Neural cell (in vitro differentiated cells): ENCODE data around the gene CHP1. TPM values are rescaled to one million over a fixed set of nuclear protein-coding genes. Genes with fewer than 3 reads are reported as not detected.

Source experiments
- H2AFZ ChIP-seq: fragments of 200-600, 300-800 bp; sonication (generic), shearing (Covaris generic); 2 replicates; pipeline ENCODE4 v1.6.0; 2014; ENCODE audit warnings: low read depth, mild to moderate bottlenecking, antibody characterized with exemption, low read length, moderate library complexity
- H3F3A ChIP-seq: fragments of 200-600 bp; shearing (Covaris generic); 2 replicates; pipeline ENCODE4 v1.6.1; 2016; ENCODE audit warnings: mild to moderate bottlenecking, moderate library complexity, mixed read lengths, antibody characterized with exemption, low read length; ENCODE audit not compliant: insufficient read depth, poor library complexity, severe bottlenecking
- H3K27ac ChIP-seq: fragments of 200-600, 300-800 bp; sonication (generic), shearing (Covaris generic); 2 replicates; pipeline ENCODE4 v1.5.1; 2014; ENCODE audit warnings: mild to moderate bottlenecking, low read length, moderate library complexity
- H3K27me3 ChIP-seq: fragments of 300-800, 200-600 bp; sonication (generic), shearing (Covaris generic); 2 replicates; pipeline ENCODE4 v1.6.0; 2014; ENCODE audit warnings: mild to moderate bottlenecking, low read depth, low read length, moderate library complexity; ENCODE audit not compliant: insufficient read depth
- H3K36me3 ChIP-seq: fragments of 300-800, 200-600 bp; sonication (generic), shearing (Covaris generic); 2 replicates; pipeline ENCODE4 v1.5.1; 2014; ENCODE audit warnings: mild to moderate bottlenecking, antibody characterized with exemption, low read length, moderate library complexity; ENCODE audit not compliant: insufficient read depth
- H3K4me2 ChIP-seq: fragments of 300-800, 200-600 bp; sonication (generic), shearing (Covaris generic); 2 replicates; pipeline ENCODE4 v1.6.0; 2014; ENCODE audit warnings: mild to moderate bottlenecking, low read length
- H3K4me3 ChIP-seq: fragments of 300-800, 200-600 bp; sonication (generic), shearing (Covaris generic); 2 replicates; pipeline ENCODE4 v1.5.1; 2014; ENCODE audit warnings: mild to moderate bottlenecking, low read length, moderate library complexity
- H3K79me2 ChIP-seq: fragments of 200-600 bp; shearing (Covaris generic); replicated peaks from 2 replicates; pipeline ENCODE4 v1.6.0; 2014; ENCODE audit warnings: mild to moderate bottlenecking, low read length, moderate library complexity; ENCODE audit not compliant: insufficient read depth
- H3K9ac ChIP-seq: fragments of 300-800, 200-600 bp; sonication (generic), shearing (Covaris generic); 2 replicates; pipeline ENCODE4 v1.6.1; 2016; ENCODE audit warnings: mild to moderate bottlenecking, low read length, mixed read lengths
- H3K9me2 ChIP-seq: fragments of 200-600 bp; shearing (Covaris generic); 2 replicates; pipeline ENCODE4 v1.6.1; 2016; ENCODE audit warnings: mild to moderate bottlenecking, low read length, mixed read lengths; ENCODE audit not compliant: insufficient read depth
- H3K9me3 ChIP-seq: fragments of 200-600, 300-800 bp; sonication (generic), shearing (Covaris generic); 2 replicates; pipeline ENCODE4 v1.6.1; 2016; ENCODE audit warnings: mild to moderate bottlenecking, mixed run types, low read length, moderate library complexity, mixed read lengths
- H4K20me1 ChIP-seq: fragments of 200-600 bp; shearing (Covaris generic); 2 replicates; pipeline ENCODE4 v1.6.1; 2016; ENCODE audit warnings: mild to moderate bottlenecking, mixed run types; ENCODE audit not compliant: insufficient read depth
- EP300 ChIP-seq: fragments of 450-650 bp; conservative IDR thresholded peaks from 2 replicates; pipeline ENCODE4 v1.6.1; 2014; ENCODE audit warnings: antibody characterized with exemption, mild to moderate bottlenecking, moderate library complexity; ENCODE audit not compliant: poor library complexity, severe bottlenecking
- EZH2 ChIP-seq: fragments of 200-600, 300-800 bp; shearing (Covaris generic), sonication (generic); IDR thresholded peaks from 2 replicates; pipeline ENCODE4 v1.6.1; 2014; ENCODE audit warnings: antibody characterized with exemption, low read length, borderline replicate concordance, mild to moderate bottlenecking; ENCODE audit not compliant: insufficient read depth, poor library complexity, severe bottlenecking
- MXI1 ChIP-seq: fragments of 450-650 bp; conservative IDR thresholded peaks from 2 replicates; pipeline ENCODE4 v1.6.1; 2014; ENCODE audit warnings: antibody characterized with exemption, mild to moderate bottlenecking; ENCODE audit not compliant: poor library complexity, severe bottlenecking
- POLR2AphosphoS5 ChIP-seq: IDR thresholded peaks from 2 replicates; pipeline ENCODE4 v1.6.1; 2012
- RAD21 ChIP-seq: fragments of 450-650 bp; conservative IDR thresholded peaks from 2 replicates; pipeline ENCODE4 v1.6.1; 2014; ENCODE audit warnings: antibody characterized with exemption, mild to moderate bottlenecking, moderate library complexity
- SMC3 ChIP-seq: fragments of 450-650 bp; conservative IDR thresholded peaks from 2 replicates; pipeline ENCODE4 v1.6.1; 2014; ENCODE audit warnings: antibody characterized with exemption, mild to moderate bottlenecking, moderate library complexity; ENCODE audit not compliant: poor library complexity
- TAF1 ChIP-seq: IDR thresholded peaks from 2 replicates; pipeline ENCODE4 v1.6.1; 2012; ENCODE audit warnings: low read depth
- polyA minus RNA-seq: library from RNA; depleted of rRNA, polyadenylated mRNA; stranded (reverse); fragments of >200 nt; gene quantifications from 2 replicates; pipeline ENCODE4 v1.2.3, GENCODE V29; 2014
- polyA plus RNA-seq: library from polyadenylated mRNA; depleted of rRNA; stranded (reverse); fragments of >200 nt; gene quantifications from 2 replicates; pipeline ENCODE4 v1.2.3, GENCODE V29; 2014
- TF ChIP-seq, protein P1 (sequence below): fragments of 450-650 bp; IDR thresholded peaks from 2 replicates; pipeline ENCODE4 v1.5.1; 2014; ENCODE audit warnings: antibody characterized with exemption, mild to moderate bottlenecking, moderate library complexity; ENCODE audit not compliant: poor library complexity, severe bottlenecking
- TF ChIP-seq, protein P2 (sequence below): IDR thresholded peaks from 2 replicates; pipeline ENCODE4 v1.6.1; 2012; ENCODE audit warnings: borderline replicate concordance

The CHP1 gene
- polyA plus RNA-seq (19.6 and 24.0 TPM in 2 replicates), polyA minus RNA-seq (29.2 and 30.2 TPM in 2 replicates)

DNA sequence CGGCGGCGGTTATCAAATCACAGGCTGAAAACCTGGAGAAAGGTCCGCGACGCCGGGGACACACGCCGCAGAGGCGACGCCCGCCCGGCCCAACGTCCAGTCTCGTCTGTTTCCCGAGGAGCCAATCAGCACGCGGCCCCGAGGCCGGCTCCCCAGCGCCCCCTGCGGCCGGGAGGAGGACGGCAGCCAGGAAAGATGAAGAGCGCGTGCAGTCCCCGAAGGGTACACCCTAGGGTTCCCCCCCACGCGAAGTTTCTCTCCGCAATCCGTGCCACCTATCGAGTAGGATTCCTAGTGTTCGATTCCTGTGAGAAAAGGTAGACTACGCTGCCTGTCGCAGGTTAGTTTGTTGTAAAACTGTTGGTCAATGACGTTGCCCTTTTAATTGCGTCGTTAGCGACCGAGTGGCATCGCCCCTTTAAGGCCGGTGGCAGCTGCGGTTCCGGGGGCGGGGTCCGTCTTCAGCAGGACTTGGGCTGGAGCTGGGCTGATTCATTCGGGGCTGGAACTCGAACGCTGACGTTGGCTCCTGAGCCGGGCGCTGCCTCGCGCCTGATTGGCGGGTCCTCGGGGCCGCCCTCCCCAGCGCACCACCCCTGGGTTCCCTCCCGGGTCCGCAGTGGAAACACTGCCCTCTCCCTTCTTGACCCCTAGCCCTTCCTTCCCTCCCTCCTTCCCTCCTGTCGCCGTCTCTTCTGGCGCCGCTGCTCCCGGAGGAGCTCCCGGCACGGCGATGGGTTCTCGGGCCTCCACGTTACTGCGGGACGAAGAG, at the start of gene CHP1, which contains the start of gene EXD1:
Gene CHP1 (plus strand): TSS at position 619 of the 772 bp plus-strand sequence. CDS start 115 bp downstream, at position 734.
Gene EXD1 (minus strand): TSS at position 108 of the 772 bp plus-strand sequence. CDS start 4,182 bp downstream, outside the sequence.
- Histone ChIP-seq H3K9ac (peak within 1 kb of the TSS; percentile 78), H2AFZ (peak within 1 kb of the TSS; percentile 65), H3K36me3 (no peaks in the 10 kb centered on the region), H4K20me1 (no peaks in the 10 kb centered on the region), H3K27me3 (no peaks in the 10 kb centered on the region), H3K4me3 (peak within 1 kb of the TSS; percentile 78), H3F3A (no peaks in the 10 kb centered on the region), H3K9me2 (no peaks in the 10 kb centered on the region), H3K27ac (peak within 1 kb of the TSS; percentile 84), H3K9me3 (no peaks in the 10 kb centered on the region), H3K4me2 (peak within 1 kb of the TSS; percentile 76), H3K79me2 (peaks cover 25% of the 10 kb centered on the region)
- TF ChIP-seq EZH2 (no peak), RAD21 (peak; percentile 33), POLR2AphosphoS5 (peak; percentile 63), TAF1 (no peak), SMC3 (peak; percentile 44), EP300 (peak; percentile 46), MXI1 (peak; percentile 76)
- TF ChIP-seq, protein P1, sequence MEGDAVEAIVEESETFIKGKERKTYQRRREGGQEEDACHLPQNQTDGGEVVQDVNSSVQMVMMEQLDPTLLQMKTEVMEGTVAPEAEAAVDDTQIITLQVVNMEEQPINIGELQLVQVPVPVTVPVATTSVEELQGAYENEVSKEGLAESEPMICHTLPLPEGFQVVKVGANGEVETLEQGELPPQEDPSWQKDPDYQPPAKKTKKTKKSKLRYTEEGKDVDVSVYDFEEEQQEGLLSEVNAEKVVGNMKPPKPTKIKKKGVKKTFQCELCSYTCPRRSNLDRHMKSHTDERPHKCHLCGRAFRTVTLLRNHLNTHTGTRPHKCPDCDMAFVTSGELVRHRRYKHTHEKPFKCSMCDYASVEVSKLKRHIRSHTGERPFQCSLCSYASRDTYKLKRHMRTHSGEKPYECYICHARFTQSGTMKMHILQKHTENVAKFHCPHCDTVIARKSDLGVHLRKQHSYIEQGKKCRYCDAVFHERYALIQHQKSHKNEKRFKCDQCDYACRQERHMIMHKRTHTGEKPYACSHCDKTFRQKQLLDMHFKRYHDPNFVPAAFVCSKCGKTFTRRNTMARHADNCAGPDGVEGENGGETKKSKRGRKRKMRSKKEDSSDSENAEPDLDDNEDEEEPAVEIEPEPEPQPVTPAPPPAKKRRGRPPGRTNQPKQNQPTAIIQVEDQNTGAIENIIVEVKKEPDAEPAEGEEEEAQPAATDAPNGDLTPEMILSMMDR = peak; percentile 98
- TF ChIP-seq, protein P2, sequence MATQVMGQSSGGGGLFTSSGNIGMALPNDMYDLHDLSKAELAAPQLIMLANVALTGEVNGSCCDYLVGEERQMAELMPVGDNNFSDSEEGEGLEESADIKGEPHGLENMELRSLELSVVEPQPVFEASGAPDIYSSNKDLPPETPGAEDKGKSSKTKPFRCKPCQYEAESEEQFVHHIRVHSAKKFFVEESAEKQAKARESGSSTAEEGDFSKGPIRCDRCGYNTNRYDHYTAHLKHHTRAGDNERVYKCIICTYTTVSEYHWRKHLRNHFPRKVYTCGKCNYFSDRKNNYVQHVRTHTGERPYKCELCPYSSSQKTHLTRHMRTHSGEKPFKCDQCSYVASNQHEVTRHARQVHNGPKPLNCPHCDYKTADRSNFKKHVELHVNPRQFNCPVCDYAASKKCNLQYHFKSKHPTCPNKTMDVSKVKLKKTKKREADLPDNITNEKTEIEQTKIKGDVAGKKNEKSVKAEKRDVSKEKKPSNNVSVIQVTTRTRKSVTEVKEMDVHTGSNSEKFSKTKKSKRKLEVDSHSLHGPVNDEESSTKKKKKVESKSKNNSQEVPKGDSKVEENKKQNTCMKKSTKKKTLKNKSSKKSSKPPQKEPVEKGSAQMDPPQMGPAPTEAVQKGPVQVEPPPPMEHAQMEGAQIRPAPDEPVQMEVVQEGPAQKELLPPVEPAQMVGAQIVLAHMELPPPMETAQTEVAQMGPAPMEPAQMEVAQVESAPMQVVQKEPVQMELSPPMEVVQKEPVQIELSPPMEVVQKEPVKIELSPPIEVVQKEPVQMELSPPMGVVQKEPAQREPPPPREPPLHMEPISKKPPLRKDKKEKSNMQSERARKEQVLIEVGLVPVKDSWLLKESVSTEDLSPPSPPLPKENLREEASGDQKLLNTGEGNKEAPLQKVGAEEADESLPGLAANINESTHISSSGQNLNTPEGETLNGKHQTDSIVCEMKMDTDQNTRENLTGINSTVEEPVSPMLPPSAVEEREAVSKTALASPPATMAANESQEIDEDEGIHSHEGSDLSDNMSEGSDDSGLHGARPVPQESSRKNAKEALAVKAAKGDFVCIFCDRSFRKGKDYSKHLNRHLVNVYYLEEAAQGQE = peak; percentile 72

DNA sequence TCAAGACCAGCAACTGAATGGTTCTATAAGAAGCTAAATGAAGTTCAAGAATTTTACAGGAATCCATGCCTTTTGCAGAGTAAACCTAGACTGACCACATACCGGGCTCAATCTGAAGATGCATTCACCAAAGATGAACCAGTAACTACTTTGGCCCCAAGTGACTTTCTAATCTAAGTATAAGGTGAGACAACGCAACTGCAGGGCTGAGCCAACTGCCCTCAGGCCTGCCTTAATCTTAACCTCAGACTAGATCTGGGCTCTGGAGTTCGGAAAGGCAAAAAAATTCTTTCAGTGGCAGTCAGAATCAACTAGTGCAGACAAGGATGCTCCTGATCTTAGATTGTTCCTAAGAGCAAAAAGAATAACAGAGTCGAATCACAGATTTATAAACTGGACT, 48.8 kb upstream of the CHP1 start:
- Histone ChIP-seq H3K4me3 (no peak overlapping the region), H3K79me2 (no peaks in the 10 kb centered on the region), H3F3A (no peaks in the 10 kb centered on the region), H3K4me2 (no peak overlapping the region), H3K9me2 (no peaks in the 10 kb centered on the region), H3K9me3 (no peaks in the 10 kb centered on the region), H3K36me3 (no peaks in the 10 kb centered on the region), H3K27me3 (no peaks in the 10 kb centered on the region), H4K20me1 (no peaks in the 10 kb centered on the region), H3K9ac (no peak overlapping the region), H3K27ac (no peak overlapping the region), H2AFZ (no peak overlapping the region)
- TF ChIP-seq, protein P2 = no peak
- TF ChIP-seq SMC3 (no peak), MXI1 (no peak), POLR2AphosphoS5 (no peak), EZH2 (no peak), EP300 (no peak), RAD21 (no peak), TAF1 (no peak)
- TF ChIP-seq, protein P1 = no peak
